Chondrocyte (in vitro differentiated cells): ENCODE measurements around the gene PCCA. TPM values are rescaled to one million over a fixed set of nuclear protein-coding genes. Genes with fewer than 3 reads are reported as not detected.
"Not testable (repeated sequence)": the region's sequence is repeated elsewhere in the genome, so short reads cannot be mapped to it uniquely, and the experiment has no call there.

Experiments used
- DNase-seq: peaks from one replicate; pipeline ENCODE4 v3.0.0; 2021; ENCODE audit warnings: mixed read lengths, low spot score
- H3K27ac Mint-ChIP-seq: one replicate; pipeline ENCODE4 v1.8.0; 2021; ENCODE audit warnings: mild to moderate bottlenecking, moderate library complexity, mixed read lengths; ENCODE audit not compliant: unreplicated experiment
- H3K27me3 Mint-ChIP-seq: 2 replicates; pipeline ENCODE4 v1.8.0; 2021; ENCODE audit warnings: low read depth, mixed read lengths
- H3K36me3 Mint-ChIP-seq: 2 replicates; pipeline ENCODE4 v1.8.0; 2021; ENCODE audit warnings: low read depth, mixed read lengths
- H3K4me1 Mint-ChIP-seq: 2 replicates; pipeline ENCODE4 v1.8.0; 2021; ENCODE audit warnings: low read depth, mild to moderate bottlenecking, mixed read lengths
- H3K4me3 Mint-ChIP-seq: one replicate; pipeline ENCODE4 v1.8.0; 2021; ENCODE audit warnings: mild to moderate bottlenecking, moderate library complexity, mixed read lengths; ENCODE audit not compliant: unreplicated experiment
- H3K9me3 Mint-ChIP-seq: 2 replicates; pipeline ENCODE4 v1.8.0; 2021; ENCODE audit warnings: low read depth, mixed read lengths
- total RNA-seq: library from RNA; stranded (reverse); gene quantifications from 3 replicates; pipeline ENCODE4 v1.2.1, GENCODE V29; 2021
- TF ChIP-seq, protein P1 (sequence below): fragments of 200-600 bp; sonication (generic); IDR thresholded peaks from 2 replicates; pipeline ENCODE4 v1.5.0; 2021; ENCODE audit warnings: antibody characterized with exemption, mild to moderate bottlenecking, moderate library complexity

Gene PCCA
- total RNA-seq, 1 donor from 2014 or later, result 15.1 TPM

GRCh38 chr13:100521851-100522617, 433.1 kb downstream of the PCCA start:
- no peak for DNase-seq
- no peaks in the 10 kb centered on the region for H3K9me3 Mint-ChIP-seq
- no peak overlapping the region for H3K4me3 Mint-ChIP-seq
- H3K36me3 Mint-ChIP-seq, result no peaks in the 10 kb centered on the region
- peaks cover 10% of the 10 kb centered on the region for H3K4me1 Mint-ChIP-seq
- no peak overlapping the region for H3K27ac Mint-ChIP-seq
- no peaks in the 10 kb centered on the region for H3K27me3 Mint-ChIP-seq
- TF ChIP-seq, protein P1, sequence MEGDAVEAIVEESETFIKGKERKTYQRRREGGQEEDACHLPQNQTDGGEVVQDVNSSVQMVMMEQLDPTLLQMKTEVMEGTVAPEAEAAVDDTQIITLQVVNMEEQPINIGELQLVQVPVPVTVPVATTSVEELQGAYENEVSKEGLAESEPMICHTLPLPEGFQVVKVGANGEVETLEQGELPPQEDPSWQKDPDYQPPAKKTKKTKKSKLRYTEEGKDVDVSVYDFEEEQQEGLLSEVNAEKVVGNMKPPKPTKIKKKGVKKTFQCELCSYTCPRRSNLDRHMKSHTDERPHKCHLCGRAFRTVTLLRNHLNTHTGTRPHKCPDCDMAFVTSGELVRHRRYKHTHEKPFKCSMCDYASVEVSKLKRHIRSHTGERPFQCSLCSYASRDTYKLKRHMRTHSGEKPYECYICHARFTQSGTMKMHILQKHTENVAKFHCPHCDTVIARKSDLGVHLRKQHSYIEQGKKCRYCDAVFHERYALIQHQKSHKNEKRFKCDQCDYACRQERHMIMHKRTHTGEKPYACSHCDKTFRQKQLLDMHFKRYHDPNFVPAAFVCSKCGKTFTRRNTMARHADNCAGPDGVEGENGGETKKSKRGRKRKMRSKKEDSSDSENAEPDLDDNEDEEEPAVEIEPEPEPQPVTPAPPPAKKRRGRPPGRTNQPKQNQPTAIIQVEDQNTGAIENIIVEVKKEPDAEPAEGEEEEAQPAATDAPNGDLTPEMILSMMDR, result no peak

- H3K4me1 Mint-ChIP-seq, result peaks cover 10% of the 10 kb centered on the region
- TF ChIP-seq, protein P1, result no peak
- H3K27me3 Mint-ChIP-seq, result no peaks in the 10 kb centered on the region
- H3K9me3 Mint-ChIP-seq, result no peaks in the 10 kb centered on the region
- peaks cover under 1% of the 10 kb centered on the region for H3K36me3 Mint-ChIP-seq
- H3K4me3 Mint-ChIP-seq, result no peak overlapping the region
- H3K27ac Mint-ChIP-seq, result no peak overlapping the region
- no peak for DNase-seq
Observed at GRCh38 chr13:100522618-100523309, 433.9 kb downstream of the PCCA start.

GRCh38 chr13:100523411-100523810, 434.5 kb downstream of the PCCA start:
- DNase-seq, result no peak

GRCh38 chr13:100523981-100524386, 435.1 kb downstream of the PCCA start:
- no peak for DNase-seq
- Mint-ChIP-seq H3K27me3 (no peaks in the 10 kb centered on the region), H3K9me3 (no peaks in the 10 kb centered on the region), H3K36me3 (peaks cover 9% of the 10 kb centered on the region), H3K4me3 (no peak overlapping the region), H3K27ac (no peak overlapping the region), H3K4me1 (peaks cover 10% of the 10 kb centered on the region)
- TF ChIP-seq, protein P1, result no peak

More at GRCh38 chr13:100523411-100523810, 434.5 kb downstream of the PCCA start:
- Mint-ChIP-seq H3K4me3 (no peak overlapping the region), H3K36me3 (peaks cover 5% of the 10 kb centered on the region), H3K9me3 (no peaks in the 10 kb centered on the region), H3K27me3 (no peaks in the 10 kb centered on the region), H3K4me1 (peaks cover 10% of the 10 kb centered on the region), H3K27ac (no peak overlapping the region)
- TF ChIP-seq, protein P1, result no peak

DNA sequence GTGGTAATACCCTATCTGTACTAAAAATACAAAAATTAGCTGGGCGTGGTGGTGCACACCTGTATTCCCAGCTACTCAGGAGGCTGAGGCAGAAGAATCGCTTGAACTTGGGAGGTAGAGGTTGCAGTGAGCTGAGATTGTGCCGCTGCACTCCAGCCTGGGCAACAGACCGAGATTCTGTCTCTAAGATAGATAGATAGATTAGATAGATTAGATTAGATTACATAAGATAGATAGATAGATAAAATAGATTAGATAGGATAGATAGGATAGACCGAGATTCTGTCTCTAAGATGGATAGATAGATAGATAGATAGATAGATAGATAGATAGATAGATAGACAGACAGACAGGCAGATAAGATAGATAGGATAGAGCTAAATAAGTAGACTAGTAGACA, 435.8 kb downstream of the PCCA start:
- H3K9me3 Mint-ChIP-seq, H3K4me1 Mint-ChIP-seq, DNase-seq, H3K4me3 Mint-ChIP-seq, H3K27me3 Mint-ChIP-seq, H3K27ac Mint-ChIP-seq: not testable (repeated sequence)
- H3K36me3 Mint-ChIP-seq, result peaks cover 14% of the 10 kb centered on the region
